SK-N-SH (cell line): ENCODE data around the gene DOCK8. TPM values are rescaled to one million over a fixed set of nuclear protein-coding genes. Genes with fewer than 3 reads are reported as not detected.
A peak's percentile ranks its signal among the peaks of the same experiment; 100 is the strongest.

Source experiments
- CTCF ChIA-PET: fragments of 300-600, 350-600 bp; formaldehyde crosslinking; extraction: SDS; loops from one replicate; lab custom pipeline; 2021; lab: Yijun Ruan, JAX
- POLR2A ChIA-PET: fragments of 350-600 bp; sonication (Branson Sonifier 250); formaldehyde crosslinking; extraction: SDS; loops from one replicate; lab custom pipeline; 2020; ENCODE audit warnings: antibody characterized with exemption, inconsistent platforms; lab: Yijun Ruan, JAX
- DNase-seq: peaks from one replicate; pipeline ENCODE4 v3.0.0; 2012
- H2AFZ ChIP-seq: fragments of 200-600 bp; sonication (generic); 2 replicates; pipeline ENCODE4 v1.8.1; 2016; ENCODE audit warnings: antibody characterized with exemption, mild to moderate bottlenecking, low read depth
- H3F3A ChIP-seq: fragments of 200-600 bp; sonication (generic); replicated peaks from 2 replicates; pipeline ENCODE3; 2016; ENCODE audit warnings: antibody characterized with exemption, mild to moderate bottlenecking; ENCODE audit not compliant: insufficient read depth
- H3K27ac ChIP-seq, 2 experiments: fragments of 200-500 bp in 1 of 2; fragments of 200-600 bp in 1 of 2; sonication (Bioruptor generic) in 1 of 2; sonication (generic), shearing (Covaris generic) in 1 of 2; 2 replicates each; pipeline versions ENCODE4 v1.5.1 to v1.6.1; 2014 to 2016; ENCODE audit warnings: low read depth in 2 of 2, inconsistent platforms in 1 of 2, low read length in 1 of 2, mild to moderate bottlenecking in 1 of 2, mixed read lengths in 1 of 2
- H3K27me3 ChIP-seq: fragments of 200-600 bp; sonication (generic), shearing (Covaris generic); 2 replicates; pipeline ENCODE4 v1.6.1; 2016; ENCODE audit warnings: mixed run types; ENCODE audit not compliant: insufficient read depth
- H3K36me3 ChIP-seq, 2 experiments: fragments of 200-500 bp in 1 of 2; fragments of 200-600 bp in 1 of 2; sonication (Bioruptor generic) in 1 of 2; sonication (generic) in 1 of 2; replicated peaks in 1 of 2; 2 replicates each; pipeline versions ENCODE3 to v1.5.1; 2014 to 2016; ENCODE audit warnings: low read length in 1 of 2, mild to moderate bottlenecking in 1 of 2; ENCODE audit not compliant: insufficient read depth in 2 of 2, control insufficient read depth in 1 of 2
- H3K4me1 ChIP-seq, 2 experiments: fragments of 200-500 bp in 1 of 2; fragments of 200-600 bp in 1 of 2; sonication (Bioruptor generic) in 1 of 2; sonication (generic), shearing (Covaris generic) in 1 of 2; 2 replicates each; pipeline versions ENCODE4 v1.5.1 to v1.6.1; 2014 to 2016; ENCODE audit warnings: low read depth in 1 of 2, low read length in 1 of 2, mixed run types in 1 of 2; ENCODE audit not compliant: insufficient read depth in 2 of 2, control insufficient read depth in 1 of 2
- H3K4me2 ChIP-seq: fragments of 200-600 bp; sonication (generic), shearing (Covaris generic); 2 replicates; pipeline ENCODE4 v1.6.1; 2017; ENCODE audit warnings: mixed run types
- H3K4me3 ChIP-seq, 2 experiments: fragments of 200-500 bp in 1 of 2; fragments of 200-600 bp in 1 of 2; sonication (Bioruptor generic) in 1 of 2; sonication (generic), shearing (Covaris generic) in 1 of 2; 2 replicates each; pipeline versions ENCODE4 v1.5.1 to v1.8.1; 2014 to 2016; ENCODE audit warnings: low read depth in 2 of 2, inconsistent platforms in 1 of 2, low read length in 1 of 2, mild to moderate bottlenecking in 1 of 2, mixed read lengths in 1 of 2, moderate library complexity in 1 of 2
- H3K79me2 ChIP-seq: fragments of 200-600 bp; sonication (generic); 2 replicates; pipeline ENCODE4 v1.8.1; 2017; ENCODE audit warnings: mild to moderate bottlenecking; ENCODE audit not compliant: insufficient read depth
- H3K9ac ChIP-seq: fragments of 200-600 bp; sonication (generic); 2 replicates; pipeline ENCODE4 v1.6.1; 2017; ENCODE audit warnings: mixed run types
- H3K9me2 ChIP-seq: fragments of 200-600 bp; sonication (generic); 2 replicates; pipeline ENCODE4 v1.6.1; 2017; ENCODE audit warnings: mixed run types
- H3K9me3 ChIP-seq: fragments of 200-600 bp; sonication (generic); 2 replicates; pipeline ENCODE4 v1.6.1; 2017; ENCODE audit warnings: mixed run types, mild to moderate bottlenecking, moderate library complexity
- H4K20me1 ChIP-seq: fragments of 200-600 bp; sonication (generic); 2 replicates; pipeline ENCODE4 v1.6.1; 2017; ENCODE audit warnings: mild to moderate bottlenecking, mixed run types; ENCODE audit not compliant: insufficient read depth
- ELF1 ChIP-seq: IDR thresholded peaks from 2 replicates; pipeline ENCODE4 v1.4.0; 2012
- JUND ChIP-seq: IDR thresholded peaks from 2 replicates; pipeline ENCODE4 v1.4.0; 2012
- MAX ChIP-seq: IDR thresholded peaks from 2 replicates; pipeline ENCODE4 v1.4.0; 2012; ENCODE audit warnings: low read depth
- NFIC ChIP-seq: IDR thresholded peaks from 2 replicates; pipeline ENCODE4 v1.4.0; 2012; ENCODE audit warnings: borderline replicate concordance
- NRF1 ChIP-seq: IDR thresholded peaks from 2 replicates; pipeline ENCODE4 v1.6.1; 2012; ENCODE audit warnings: low read depth, mild to moderate bottlenecking, low read length
- PBX3 ChIP-seq: IDR thresholded peaks from 2 replicates; pipeline ENCODE4; 2012
- RAD21 ChIP-seq: IDR thresholded peaks from 2 replicates; pipeline ENCODE4 v1.6.1; 2012; ENCODE audit warnings: mild to moderate bottlenecking, low read length
- REST ChIP-seq: IDR thresholded peaks from 2 replicates; pipeline ENCODE4 v1.6.1; 2012; ENCODE audit warnings: mild to moderate bottlenecking, low read depth, low read length, moderate library complexity
- SMC3 ChIP-seq: IDR thresholded peaks from 2 replicates; pipeline ENCODE4 v1.6.1; 2012; ENCODE audit warnings: low read depth, low read length, improper control_type of control experiment
- USF2 ChIP-seq: fragments of 150-350 bp; IDR thresholded peaks from 2 replicates; pipeline ENCODE4 v1.6.1; 2017; ENCODE audit warnings: antibody characterized with exemption, low read length, low read depth, borderline replicate concordance
- WGBS: methylation state at CpG from one replicate; pipeline ENCODE4 v1.1.6; 2017; ENCODE audit warnings: low lambda C conversion rate; 5-methylcytosine and 5-hydroxymethylcytosine counted together
- polyA plus RNA-seq, 3 experiments: library from polyadenylated mRNA; depleted of rRNA; stranded (reverse); fragments of >200 nt; gene quantifications; 2 replicates each; pipeline ENCODE4 v1.2.3, GENCODE V29; 2012

The DOCK8 gene
- polyA plus RNA-seq, 1 of the 3 experiments (the other 2 are of a cell fraction), result not detected

GRCh38 chr9:503881-504852 lies 289.5 kb downstream of the DOCK8 start, which contains the start of gene KANK1:
TSS of gene KANK1 (plus strand) at chr9:504695.
- no peak for TF ChIP-seq MAX
- TF ChIP-seq NFIC, result no peak
- TF ChIP-seq PBX3, result no peak
- TF ChIP-seq USF2, result no peak
- TF ChIP-seq NRF1, result peak; percentile 46
- no peak for TF ChIP-seq SMC3
- no peak for TF ChIP-seq RAD21
- TF ChIP-seq, all 33 proteins: peak for 1
- ChIA-PET POLR2A (no interaction called here), CTCF (interaction anchor here (1.0 kb wide), 1 partner anchor 13 kb away, joined by 3 read pairs; no protein-coding TSS in a partner anchor)
- Histone ChIP-seq H3K4me3 (peak within 1 kb of the TSS; percentile 32 to 40; a peak in 3 of 4 replicates), H3K27me3 (peaks cover 49% of the 10 kb centered on the region), H3K4me2 (peak within 1 kb of the TSS; percentile 60; the same call in 1 of the 2 replicates), H3K27ac (no peak within 1 kb of the TSS), H2AFZ (peak within 1 kb of the TSS; percentile 56; the same call in 1 of the 2 replicates), H4K20me1 (no peaks in the 10 kb centered on the region), H3K9me3 (no peaks in the 10 kb centered on the region), H3K4me1 (no peaks in the 10 kb centered on the region; a peak in 1 of 4 replicates), H3K9me2 (no peaks in the 10 kb centered on the region), H3K9ac (no peak within 1 kb of the TSS), H3F3A (no peaks in the 10 kb centered on the region), H3K36me3 (no peaks in the 10 kb centered on the region), H3K79me2 (no peaks in the 10 kb centered on the region)
- WGBS, result 15% methylated on average over 31 of the region's 119 CpGs
- DNase-seq, result peak; percentile 76

- TF ChIP-seq NRF1 (no peak), REST (no peak), JUND (no peak), ELF1 (no peak)
- TF ChIP-seq, all 33 proteins: peak for 0
- ChIA-PET POLR2A (no interaction called here), CTCF (interaction anchor here (1.0 kb wide), 1 partner anchor 14 kb away, joined by 3 read pairs; no protein-coding TSS in a partner anchor)
- H3K9ac ChIP-seq, result no peak overlapping the region
- no peak overlapping the region for H3K4me2 ChIP-seq
- 8% methylated on average over 17 of the region's 92 CpGs for WGBS
- H3K4me1 ChIP-seq, result no peaks in the 10 kb centered on the region; a peak in 1 of 4 replicates
- H2AFZ ChIP-seq, result no peak overlapping the region
- H3K4me3 ChIP-seq, result peak overlapping the region in 1 of 2 experiments; percentile 40; a peak in 1 of 4 replicates
- H3K27ac ChIP-seq, result no peak overlapping the region
- no peaks in the 10 kb centered on the region for H4K20me1 ChIP-seq
- DNase-seq, result peak; percentile 32
- H3F3A ChIP-seq, result no peaks in the 10 kb centered on the region
- peaks cover 55% of the 10 kb centered on the region for H3K27me3 ChIP-seq
- no peaks in the 10 kb centered on the region for H3K9me2 ChIP-seq
- H3K79me2 ChIP-seq, result no peaks in the 10 kb centered on the region
- H3K9me3 ChIP-seq, result no peaks in the 10 kb centered on the region
- H3K36me3 ChIP-seq, result no peaks in the 10 kb centered on the region
Measured at GRCh38 chr9:504921-505740, 290.5 kb downstream of the DOCK8 start.
